Mammary epithelial cell (primary cell): ENCODE data around the gene MEGF6.

Experiments used
- CTCF ChIP-seq, 2 donors: IDR thresholded peaks in 1 of 2; conservative IDR thresholded peaks in 1 of 2; 2 replicates each; pipeline ENCODE4 v1.5.1; 2011 to 2012; ENCODE audit warnings: inconsistent platforms in 2 of 2, low read length in 2 of 2, mild to moderate bottlenecking in 2 of 2, control low read depth in 1 of 2, low read depth in 1 of 2; ENCODE audit not compliant: insufficient read depth in 1 of 2; ENCODE audit errors: extremely low read depth in 1 of 2
- EZH2 ChIP-seq: IDR thresholded peaks from 2 replicates; pipeline ENCODE4 v1.6.1; 2012; ENCODE audit warnings: low read length, inconsistent platforms, borderline replicate concordance

DNA sequence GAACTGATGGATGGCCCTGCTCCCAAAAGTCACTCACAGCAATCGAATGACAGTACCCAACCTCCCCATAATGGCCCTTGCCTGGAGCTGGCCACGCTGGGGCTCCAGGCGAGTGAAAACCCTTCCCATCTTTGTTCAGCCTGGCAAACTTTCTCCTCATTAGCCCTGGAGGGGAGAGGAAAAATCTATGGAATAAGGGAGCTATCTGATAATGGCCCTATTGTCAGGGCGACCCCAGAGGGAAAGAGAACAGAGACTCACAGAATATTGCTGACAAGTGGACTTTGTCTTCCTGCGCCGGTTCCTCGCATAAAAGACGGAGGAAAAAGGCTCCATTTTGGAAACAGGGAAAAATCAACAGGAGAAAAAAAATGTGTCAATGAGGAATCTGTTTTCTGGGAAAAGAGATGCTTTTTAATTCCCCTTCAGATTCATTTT, 169.9 kb downstream of the MEGF6 start:
- TF ChIP-seq CTCF (conservative IDR thresholded peaks at IDR 0.05 in 1 of 2, IDR thresholded peaks at IDR 0.05 in 1 of 2; ENCODE audit: extremely low read depth in 1 of 2, insufficient read depth in 1 of 2, low read depth in 1 of 2, low read length in 2 of 2) (no peak), EZH2 (no peak)
